RWPE2 (cell line): ENCODE measurements around the gene MMP20.
A peak's percentile ranks its signal among the peaks of the same experiment; 100 is the strongest.

Experiments
- ATAC-seq: fragments of 200-7000 bp; cut with Tn5 transposase; 3 replicates; pipeline ENCODE4 v1.9.1; 2021; ENCODE audit warnings: low read depth
- DNase-seq: peaks from one replicate; pipeline ENCODE4 v3.0.0-alpha.2; 2020; ENCODE audit warnings: low spot score
- H3K27ac ChIP-seq: fragments of 450-650 bp; 2 replicates; pipeline ENCODE4 v1.5.1; 2017; ENCODE audit warnings: mild to moderate bottlenecking; ENCODE audit not compliant: poor library complexity, severe bottlenecking
- H3K27me3 ChIP-seq: fragments of 250-450 bp; sonication (Bioruptor Pico); 2 replicates; pipeline ENCODE4 v1.5.1; 2021; ENCODE audit warnings: mild to moderate bottlenecking, moderate library complexity; ENCODE audit not compliant: insufficient read depth, poor library complexity, severe bottlenecking
- H3K36me3 ChIP-seq: fragments of 250-450 bp; sonication (Bioruptor Pico); 2 replicates; pipeline ENCODE4 v1.5.1; 2020; ENCODE audit warnings: low read depth, mild to moderate bottlenecking, moderate library complexity
- H3K4me1 ChIP-seq: fragments of 250-450 bp; sonication (Bioruptor Pico); 2 replicates; pipeline ENCODE4 v1.5.1; 2021; ENCODE audit warnings: mild to moderate bottlenecking, moderate library complexity; ENCODE audit not compliant: insufficient read depth, poor library complexity, severe bottlenecking
- H3K4me3 ChIP-seq: fragments of 250-450 bp; sonication (Bioruptor Pico); 2 replicates; pipeline ENCODE4 v1.5.1; 2021; ENCODE audit warnings: mild to moderate bottlenecking, moderate library complexity; ENCODE audit not compliant: severe bottlenecking
- H3K9me3 ChIP-seq: fragments of 250-450 bp; sonication (Bioruptor Pico); 2 replicates; pipeline ENCODE4 v1.5.1; 2021; ENCODE audit warnings: mild to moderate bottlenecking, moderate library complexity; ENCODE audit not compliant: severe bottlenecking
- TF ChIP-seq, protein P1 (sequence below): fragments of 450-650 bp; IDR thresholded peaks from one replicate; pipeline ENCODE4 v1.5.1; 2017; ENCODE audit warnings: mild to moderate bottlenecking, moderate library complexity; ENCODE audit not compliant: poor library complexity, severe bottlenecking

MMP20 gene

DNA sequence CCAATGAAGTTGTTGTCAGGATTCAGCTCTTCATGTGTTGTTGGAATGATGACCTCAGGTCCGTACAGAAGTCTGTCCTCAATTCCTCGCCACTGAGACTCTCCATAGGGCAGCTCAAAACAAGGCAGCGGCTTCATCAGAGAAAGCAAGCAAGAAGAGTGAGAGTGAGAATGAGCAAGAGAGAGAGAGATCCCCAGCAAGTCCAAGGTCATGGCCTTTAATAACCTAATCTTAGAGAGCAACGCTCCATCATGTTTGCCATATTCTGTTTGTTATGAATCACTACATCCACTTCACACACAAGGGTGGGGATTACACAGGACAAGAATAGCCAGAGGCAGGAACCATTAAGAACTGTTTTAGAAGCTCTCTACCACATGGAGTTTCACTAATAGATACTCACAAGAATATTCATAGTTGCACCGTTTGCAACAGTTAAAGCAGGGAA is 71.3 kb downstream of the MMP20 start:
- no peak for DNase-seq
- TF ChIP-seq, protein P1, sequence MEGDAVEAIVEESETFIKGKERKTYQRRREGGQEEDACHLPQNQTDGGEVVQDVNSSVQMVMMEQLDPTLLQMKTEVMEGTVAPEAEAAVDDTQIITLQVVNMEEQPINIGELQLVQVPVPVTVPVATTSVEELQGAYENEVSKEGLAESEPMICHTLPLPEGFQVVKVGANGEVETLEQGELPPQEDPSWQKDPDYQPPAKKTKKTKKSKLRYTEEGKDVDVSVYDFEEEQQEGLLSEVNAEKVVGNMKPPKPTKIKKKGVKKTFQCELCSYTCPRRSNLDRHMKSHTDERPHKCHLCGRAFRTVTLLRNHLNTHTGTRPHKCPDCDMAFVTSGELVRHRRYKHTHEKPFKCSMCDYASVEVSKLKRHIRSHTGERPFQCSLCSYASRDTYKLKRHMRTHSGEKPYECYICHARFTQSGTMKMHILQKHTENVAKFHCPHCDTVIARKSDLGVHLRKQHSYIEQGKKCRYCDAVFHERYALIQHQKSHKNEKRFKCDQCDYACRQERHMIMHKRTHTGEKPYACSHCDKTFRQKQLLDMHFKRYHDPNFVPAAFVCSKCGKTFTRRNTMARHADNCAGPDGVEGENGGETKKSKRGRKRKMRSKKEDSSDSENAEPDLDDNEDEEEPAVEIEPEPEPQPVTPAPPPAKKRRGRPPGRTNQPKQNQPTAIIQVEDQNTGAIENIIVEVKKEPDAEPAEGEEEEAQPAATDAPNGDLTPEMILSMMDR, result no peak
- Histone ChIP-seq H3K27ac (no peak overlapping the region), H3K4me1 (peaks cover 5% of the 10 kb centered on the region), H3K9me3 (no peaks in the 10 kb centered on the region), H3K4me3 (no peak overlapping the region), H3K27me3 (no peaks in the 10 kb centered on the region), H3K36me3 (no peaks in the 10 kb centered on the region)
- peak; percentile 63 for ATAC-seq

DNA sequence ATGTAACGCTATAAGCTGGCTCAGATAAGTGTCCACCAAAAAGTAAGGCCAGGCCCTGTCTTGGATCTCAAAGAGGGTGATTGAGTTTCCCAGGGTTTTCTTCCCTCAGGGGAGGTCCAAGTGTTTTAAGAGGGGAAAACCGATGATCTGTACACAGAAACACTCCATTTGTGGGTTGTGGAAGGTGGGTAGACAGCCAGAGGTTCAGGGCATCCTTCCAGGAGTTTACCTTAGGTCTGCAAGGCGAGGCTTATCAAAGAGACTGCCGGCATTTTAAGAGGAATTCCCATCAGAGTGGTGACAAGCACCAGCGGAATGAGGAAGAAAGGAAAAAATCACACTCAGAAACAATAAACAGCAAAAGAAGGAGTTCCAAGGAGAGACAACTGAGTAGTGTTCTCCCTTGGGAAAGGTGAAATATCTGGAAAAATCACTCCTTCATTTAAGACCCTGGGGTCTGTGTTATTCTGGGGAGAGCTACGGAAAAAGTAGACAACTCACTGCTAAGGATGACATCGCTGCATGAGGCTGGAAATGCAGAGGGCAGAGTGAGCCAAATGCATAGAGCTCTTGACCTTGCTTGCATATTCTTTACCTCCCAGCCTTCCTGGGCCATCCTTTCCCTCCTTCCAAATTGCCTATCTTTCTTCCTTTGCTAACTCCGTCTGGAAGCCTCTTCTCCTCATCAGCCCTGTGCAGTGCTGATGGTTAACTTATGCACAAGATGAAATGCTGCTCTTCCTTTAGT is 72.5 kb downstream of the MMP20 start:
- Histone ChIP-seq H3K9me3 (no peaks in the 10 kb centered on the region), H3K27me3 (no peaks in the 10 kb centered on the region), H3K36me3 (no peaks in the 10 kb centered on the region), H3K4me1 (peaks cover 5% of the 10 kb centered on the region), H3K27ac (no peak overlapping the region), H3K4me3 (no peak overlapping the region)
- DNase-seq, result no peak
- ATAC-seq, result peak; percentile 54; the same call in 2 of the 3 replicates
- TF ChIP-seq, protein P1, result no peak

DNA sequence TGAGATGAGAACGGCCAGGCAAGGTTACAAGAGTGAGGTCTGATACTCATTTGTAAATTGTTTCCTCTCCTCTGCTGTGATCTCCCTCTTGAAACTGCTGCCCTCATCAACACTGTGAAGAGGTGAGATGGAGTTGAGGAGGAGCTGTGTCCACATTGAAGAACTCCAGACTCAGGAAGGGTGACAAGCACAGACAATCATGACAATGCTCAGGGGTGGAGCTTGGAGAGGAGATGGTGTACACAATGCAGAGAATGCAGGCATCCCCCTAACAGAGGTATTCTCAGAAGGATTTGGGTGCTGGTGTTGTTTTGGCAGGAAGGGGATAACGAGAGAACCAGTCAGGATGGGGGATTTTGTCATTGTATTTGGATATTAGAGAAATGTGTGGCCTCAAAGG is 73.1 kb downstream of the MMP20 start:
- Histone ChIP-seq H3K4me3 (no peak overlapping the region), H3K4me1 (peaks cover 5% of the 10 kb centered on the region), H3K9me3 (no peaks in the 10 kb centered on the region), H3K36me3 (no peaks in the 10 kb centered on the region), H3K27ac (no peak overlapping the region), H3K27me3 (no peaks in the 10 kb centered on the region)
- TF ChIP-seq, protein P1, result no peak
- DNase-seq (no peak), ATAC-seq (peak; percentile 17; the same call in 1 of the 3 replicates)

DNA sequence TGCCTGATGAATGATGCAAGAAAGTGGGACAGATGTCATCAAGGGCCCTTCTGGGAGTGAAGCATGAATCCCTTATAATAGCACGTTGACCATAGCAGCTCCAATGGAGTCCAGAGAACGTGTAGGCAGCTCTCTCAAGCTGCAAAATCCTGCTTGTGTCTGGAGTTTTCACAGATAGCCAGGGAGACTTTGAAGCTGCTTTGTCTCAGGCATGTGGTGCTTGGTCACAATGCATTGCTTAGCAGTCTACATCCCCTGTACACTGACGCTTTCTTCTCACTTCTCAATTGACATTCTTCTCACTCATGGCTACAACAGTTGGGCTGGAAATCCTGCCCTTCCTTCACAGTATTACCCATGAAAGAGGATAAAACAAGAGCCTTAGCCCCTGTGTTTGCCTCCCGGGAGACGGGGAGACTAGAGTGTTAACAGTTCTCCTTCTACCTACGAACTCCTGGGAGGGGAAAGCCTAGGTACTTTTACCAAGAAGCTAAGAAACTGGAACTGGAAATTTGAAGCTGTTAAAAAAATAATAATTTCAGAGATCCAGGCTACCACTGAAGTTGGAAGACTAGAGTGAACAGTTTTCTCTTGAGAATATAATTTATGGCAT is 73.9 kb downstream of the MMP20 start:
- TF ChIP-seq, protein P1, result no peak
- Histone ChIP-seq H3K27me3 (no peaks in the 10 kb centered on the region), H3K4me3 (no peak overlapping the region), H3K4me1 (peaks cover 5% of the 10 kb centered on the region), H3K27ac (no peak overlapping the region), H3K9me3 (no peaks in the 10 kb centered on the region), H3K36me3 (no peaks in the 10 kb centered on the region)
- DNase-seq (no peak), ATAC-seq (no peak)

DNA sequence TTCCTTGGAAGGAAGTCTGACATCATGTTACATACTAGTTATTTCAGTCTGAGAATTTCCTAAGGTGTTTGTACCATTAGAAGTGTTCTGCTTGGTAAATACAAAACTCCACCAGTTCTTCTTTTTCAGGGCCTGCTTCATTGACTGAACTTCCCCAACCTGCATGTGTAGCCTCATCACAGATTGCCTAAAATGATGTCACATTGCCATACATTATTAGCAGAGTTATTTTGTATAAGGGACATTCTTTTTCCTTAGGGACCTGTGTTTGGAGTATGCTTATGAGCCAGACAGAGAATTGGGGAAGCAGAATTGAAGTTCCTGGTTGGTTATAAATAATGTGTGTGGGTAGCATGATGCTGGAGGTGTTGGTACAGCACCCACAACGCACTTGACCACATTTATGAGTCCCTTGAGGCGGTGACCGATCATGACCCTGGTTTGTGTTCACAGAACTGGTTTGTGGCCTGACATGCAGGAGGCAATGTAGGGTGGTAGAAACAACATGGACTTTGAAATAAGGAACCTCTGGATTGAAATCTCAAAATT is 78.1 kb downstream of the MMP20 start:
- Histone ChIP-seq H3K36me3 (no peaks in the 10 kb centered on the region), H3K9me3 (no peaks in the 10 kb centered on the region), H3K4me1 (no peaks in the 10 kb centered on the region), H3K27me3 (no peaks in the 10 kb centered on the region), H3K27ac (no peak overlapping the region), H3K4me3 (no peak overlapping the region)
- TF ChIP-seq, protein P1, result no peak
- ATAC-seq, result no peak
- DNase-seq, result no peak
